Hematopoietic multipotent progenitor cell (in vitro differentiated cells): ENCODE results near the gene HRCT1. TPM values are rescaled to one million over a fixed set of nuclear protein-coding genes. Genes with fewer than 3 reads are reported as not detected.
"Not testable (repeated sequence)": the region's sequence is repeated elsewhere in the genome, so short reads cannot be mapped to it uniquely, and the experiment has no call there.

Source experiments
- DNase-seq, 3 donors: peaks; one replicate each; pipeline ENCODE4 v3.0.0-alpha.2; 2011 to 2015; ENCODE audit warnings: low read depth in 2 of 3, low spot score in 2 of 3
- total RNA-seq: library from RNA; depleted of rRNA; stranded (reverse); fragments of >200 nt; gene quantifications from one replicate; pipeline ENCODE4 v1.2.3, GENCODE V29; 2012

The HRCT1 gene
- total RNA-seq, 1 donor: not detected

- DNase-seq: no peak
Observed at GRCh38 chr9:35892051-35892450, 14.0 kb upstream of the HRCT1 start.

- DNase-seq: no peak
Observed at GRCh38 chr9:35896570-35896969, 9.4 kb upstream of the HRCT1 start.

GRCh38 chr9:35897376-35898099 lies 8.5 kb upstream of the HRCT1 start:
- not testable (repeated sequence) for DNase-seq

- no peak for DNase-seq
Observed at GRCh38 chr9:35898337-35898736, 7.7 kb upstream of the HRCT1 start.

- DNase-seq: no peak
Observed at GRCh38 chr9:35899021-35899420, 7.0 kb upstream of the HRCT1 start.

GRCh38 chr9:35903049-35903448 lies 3.0 kb upstream of the HRCT1 start:
- peak; percentile 39 to 67 (median 43) for DNase-seq

GRCh38 chr9:35904338-35904737 lies 1.7 kb upstream of the HRCT1 start:
- DNase-seq: no peak

GRCh38 chr9:35905051-35905781 lies 786 bp upstream of the HRCT1 start:
- no peak for DNase-seq

GRCh38 chr9:35906923-35907699 lies 1.1 kb downstream of the HRCT1 start:
- DNase-seq: no peak

- peak in 2 of 3 donors; percentile 64 to 74 for DNase-seq
Observed at GRCh38 chr9:35907711-35908503, 1.9 kb downstream of the HRCT1 start.

GRCh38 chr9:35908504-35909125 lies 2.6 kb downstream of the HRCT1 start:
- no peak for DNase-seq

- no peak for DNase-seq
Observed at GRCh38 chr9:35909274-35909673, 3.3 kb downstream of the HRCT1 start, which contains the start of gene SPAAR. Gene SPAAR (plus strand): TSS chr9:35909490. CDS start chr9:35910464, 974 bp downstream.

- DNase-seq: no peak
Observed at GRCh38 chr9:35909687-35910612, 3.9 kb downstream of the HRCT1 start.

GRCh38 chr9:35910613-35911359 lies 4.8 kb downstream of the HRCT1 start:
- DNase-seq: peak in 2 of 3 donors; percentile 47 to 68

- no peak for DNase-seq
Observed at GRCh38 chr9:35911690-35912089, 5.7 kb downstream of the HRCT1 start.

GRCh38 chr9:35912791-35913400 lies 6.9 kb downstream of the HRCT1 start:
- no peak for DNase-seq

GRCh38 chr9:35913429-35913828 lies 7.4 kb downstream of the HRCT1 start:
- DNase-seq: not testable (repeated sequence)

GRCh38 chr9:35914301-35914807 lies 8.4 kb downstream of the HRCT1 start:
- DNase-seq: peak in 1 of 3 donors; percentile 72
